ENCODE data around the gene PDE4A.

Gene PDE4A

GRCh38 chr19:10422846-10423245 is 2.5 kb downstream of the PDE4A start:
- no peak for TF ChIP-seq CTCF (IDR thresholded peaks at IDR 0.05; ENCODE audit: borderline replicate concordance, control extremely low read depth, extremely low read depth, insufficient read depth, missing control alignments)
- no peak for DNase-seq (ENCODE audit: low spot score)
- in situ Hi-C loops (cut with MboI; ENCODE audit: low sequenced_read_pairs, unreplicated experiment): no loop called here

DNA sequence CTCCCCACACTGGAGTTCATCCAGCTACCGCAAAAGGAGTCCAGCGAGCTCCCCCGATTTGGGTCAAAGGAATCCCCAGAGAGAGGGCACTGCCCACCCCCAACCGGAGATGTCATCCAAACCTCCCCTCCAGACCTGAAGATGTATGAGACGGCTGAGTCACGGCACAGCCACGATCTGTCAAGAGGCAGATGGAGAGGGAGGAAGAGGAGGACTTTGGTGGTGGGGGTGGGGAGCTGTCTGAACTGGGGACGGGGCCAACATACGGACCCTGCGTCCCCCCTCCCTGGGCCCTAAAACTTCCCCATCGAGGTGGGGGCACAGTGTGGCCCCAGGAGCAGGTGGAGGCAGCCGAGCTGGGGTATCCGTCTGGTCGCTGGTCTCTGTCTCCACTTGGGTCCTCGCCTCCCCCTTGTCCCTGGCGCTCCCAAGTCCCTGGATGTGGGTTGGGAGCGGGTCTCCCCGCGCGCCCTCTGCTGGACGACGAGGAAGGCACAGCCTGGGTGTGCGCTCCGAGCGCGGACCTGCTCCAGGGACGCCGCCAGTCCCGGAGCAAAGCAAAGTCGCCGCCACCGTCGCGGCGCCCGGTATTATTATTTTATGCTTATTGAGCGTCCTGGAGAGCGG is 3.8 kb downstream of the PDE4A start:
- in situ Hi-C loops (cut with MboI; ENCODE audit: low sequenced_read_pairs, unreplicated experiment): no loop called here
- peak; percentile 96 for TF ChIP-seq CTCF (IDR thresholded peaks at IDR 0.05; ENCODE audit: borderline replicate concordance, control extremely low read depth, extremely low read depth, insufficient read depth, missing control alignments)
- DNase-seq (ENCODE audit: low spot score): peak; percentile 77

DNA sequence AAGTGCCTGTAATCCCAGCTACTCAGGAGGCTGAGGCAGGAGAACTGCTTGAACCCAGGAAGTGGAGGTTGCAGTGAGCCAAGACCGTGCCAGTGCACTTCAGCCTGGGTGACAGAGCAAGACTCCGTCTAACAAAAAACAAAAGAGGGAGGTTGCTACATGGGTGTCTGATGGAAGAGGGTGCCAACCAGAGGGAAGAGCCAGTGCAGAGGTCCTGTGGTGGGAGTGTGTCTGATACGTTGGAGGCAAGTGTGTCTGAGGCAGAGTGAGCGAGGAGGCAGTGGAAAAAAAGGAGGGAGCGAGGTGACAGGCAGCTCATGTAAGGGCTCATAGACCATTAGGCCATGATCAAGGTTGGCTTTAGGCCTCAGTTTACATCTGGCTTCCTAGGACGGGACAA is 6.8 kb downstream of the PDE4A start:
- no peak for TF ChIP-seq CTCF (IDR thresholded peaks at IDR 0.05; ENCODE audit: borderline replicate concordance, control extremely low read depth, extremely low read depth, insufficient read depth, missing control alignments)
- DNase-seq (ENCODE audit: low spot score): no peak
- in situ Hi-C loops (cut with MboI; ENCODE audit: low sequenced_read_pairs, unreplicated experiment): no loop called here

DNA sequence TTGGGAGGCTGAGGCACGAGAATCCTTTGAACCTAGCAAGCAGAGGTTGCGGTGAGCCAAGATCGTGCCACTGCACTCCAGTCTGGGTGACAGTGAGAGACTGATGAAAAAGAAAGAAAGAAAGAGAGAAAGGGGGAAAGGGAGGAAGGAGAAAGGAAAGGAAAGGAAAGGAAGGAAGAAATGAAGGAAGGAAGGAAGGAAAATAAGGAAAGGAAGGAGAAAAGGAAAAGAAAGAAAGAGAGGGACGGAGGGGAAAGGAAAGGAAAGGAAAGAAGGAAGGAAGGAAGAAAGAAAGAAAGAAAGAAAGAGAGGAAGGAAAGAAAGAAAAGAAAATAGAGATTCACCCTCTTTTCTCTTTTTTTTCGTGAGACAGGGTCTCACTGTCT is 8.7 kb downstream of the PDE4A start:
- DNase-seq (ENCODE audit: low spot score): no peak
- TF ChIP-seq CTCF (IDR thresholded peaks at IDR 0.05; ENCODE audit: borderline replicate concordance, control extremely low read depth, extremely low read depth, insufficient read depth, missing control alignments): no peak
- in situ Hi-C loops (cut with MboI; ENCODE audit: low sequenced_read_pairs, unreplicated experiment): no loop called here

DNA sequence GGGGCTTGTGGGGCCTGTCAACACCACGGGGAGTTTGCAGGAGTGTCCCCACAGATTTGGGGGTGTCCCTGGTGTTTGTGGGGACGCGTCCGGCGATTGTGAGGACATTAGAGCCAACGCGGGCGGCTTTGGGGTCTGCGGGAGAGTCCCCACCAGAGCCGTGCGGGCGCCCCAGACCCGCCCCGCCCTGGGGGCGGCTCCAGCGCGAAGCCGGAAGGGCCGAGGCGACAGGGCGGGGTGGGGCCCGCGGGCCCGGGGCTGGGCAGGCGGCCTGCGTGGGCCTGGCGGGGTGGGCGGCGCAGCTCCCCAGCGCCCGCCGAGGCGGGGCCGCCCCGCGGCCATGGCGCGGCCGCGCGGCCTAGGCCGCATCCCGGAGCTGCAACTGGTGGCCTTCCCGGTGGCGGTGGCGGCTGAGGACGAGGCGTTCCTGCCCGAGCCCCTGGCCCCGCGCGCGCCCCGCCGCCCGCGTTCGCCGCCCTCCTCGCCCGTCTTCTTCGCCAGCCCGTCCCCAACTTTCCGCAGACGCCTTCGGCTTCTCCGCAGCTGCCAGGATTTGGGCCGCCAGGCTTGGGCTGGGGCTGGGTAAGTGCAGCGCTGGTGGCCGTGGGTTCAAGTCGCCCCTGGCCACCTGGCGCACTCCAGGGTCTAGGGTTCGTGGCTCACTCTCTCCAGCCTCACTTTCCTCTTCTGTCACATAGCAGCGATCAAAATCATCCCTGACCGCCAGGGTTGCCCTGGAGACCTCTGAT is 10.3 kb downstream of the PDE4A start:
- in situ Hi-C loops (cut with MboI; ENCODE audit: low sequenced_read_pairs, unreplicated experiment): no loop called here
- peak; percentile 85 for DNase-seq (ENCODE audit: low spot score)
- TF ChIP-seq CTCF (IDR thresholded peaks at IDR 0.05; ENCODE audit: borderline replicate concordance, control extremely low read depth, extremely low read depth, insufficient read depth, missing control alignments): no peak

DNA sequence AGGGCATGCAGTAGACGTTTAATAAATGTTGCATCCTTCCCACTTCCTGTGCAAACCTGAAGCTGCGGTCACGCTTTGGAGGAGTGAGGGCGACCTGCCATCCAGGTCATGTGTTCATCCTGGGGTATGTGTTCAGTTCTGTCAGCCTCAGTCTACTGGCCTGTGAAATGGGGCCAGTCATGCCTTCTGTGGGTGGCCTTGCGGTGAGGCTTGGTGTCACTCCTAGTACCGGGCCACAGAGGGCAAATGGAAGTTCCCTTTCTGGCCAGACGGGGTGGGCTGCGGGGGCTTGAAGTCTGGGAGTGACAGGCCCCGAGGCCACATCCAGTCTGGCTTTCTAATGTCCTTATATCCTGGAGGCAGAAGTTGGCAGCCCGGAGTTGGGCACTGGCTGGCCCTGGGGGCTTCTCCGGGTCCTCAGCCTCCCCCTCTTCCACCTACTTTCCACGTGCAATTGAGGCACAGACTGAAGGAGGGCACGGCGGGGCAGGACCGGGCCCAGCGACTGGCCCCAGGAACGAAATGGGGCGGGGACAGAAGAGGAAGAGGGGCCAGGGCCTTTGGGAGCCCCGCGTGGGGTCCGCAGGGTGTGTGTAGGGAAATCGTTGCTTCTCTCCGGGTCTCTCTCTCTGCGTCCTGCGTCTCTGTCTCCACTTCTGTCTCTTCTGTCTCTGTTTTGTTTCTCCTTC is 11.1 kb downstream of the PDE4A start:
- in situ Hi-C loops (cut with MboI; ENCODE audit: low sequenced_read_pairs, unreplicated experiment): no loop called here
- no peak for TF ChIP-seq CTCF (IDR thresholded peaks at IDR 0.05; ENCODE audit: borderline replicate concordance, control extremely low read depth, extremely low read depth, insufficient read depth, missing control alignments)

More for the DNA sequence above, 11.1 kb downstream of the PDE4A start:
- peak; percentile 69 for DNase-seq (ENCODE audit: low spot score)
